Activated T-cell treated with anti-CD3 and anti-CD28 coated beads, Interleukin-2, amount 50 U/mL, for 24 hours (primary cell): ENCODE data around the gene CYTH1.

Experiments
- DNase-seq: peaks from one replicate; pipeline ENCODE4 v3.0.0-alpha.2; 2020
- H3K27ac Mint-ChIP-seq: 2 replicates; pipeline ENCODE4 v1.8.0; 2020; ENCODE audit warnings: mild to moderate bottlenecking, mixed read lengths
- H3K27me3 Mint-ChIP-seq: 2 replicates; pipeline ENCODE4 v1.8.0; 2020; ENCODE audit warnings: mixed read lengths
- H3K36me3 Mint-ChIP-seq: 2 replicates; pipeline ENCODE4 v1.8.0; 2020; ENCODE audit warnings: low read depth, mixed read lengths
- H3K4me1 Mint-ChIP-seq: 2 replicates; pipeline ENCODE4 v1.8.0; 2020; ENCODE audit warnings: low read depth, mixed read lengths
- H3K4me3 Mint-ChIP-seq: 2 replicates; pipeline ENCODE4 v1.8.0; 2020; ENCODE audit warnings: mild to moderate bottlenecking, moderate library complexity, mixed read lengths
- H3K9me3 Mint-ChIP-seq: 2 replicates; pipeline ENCODE4 v1.8.0; 2020; ENCODE audit warnings: mixed read lengths

Gene CYTH1

DNA sequence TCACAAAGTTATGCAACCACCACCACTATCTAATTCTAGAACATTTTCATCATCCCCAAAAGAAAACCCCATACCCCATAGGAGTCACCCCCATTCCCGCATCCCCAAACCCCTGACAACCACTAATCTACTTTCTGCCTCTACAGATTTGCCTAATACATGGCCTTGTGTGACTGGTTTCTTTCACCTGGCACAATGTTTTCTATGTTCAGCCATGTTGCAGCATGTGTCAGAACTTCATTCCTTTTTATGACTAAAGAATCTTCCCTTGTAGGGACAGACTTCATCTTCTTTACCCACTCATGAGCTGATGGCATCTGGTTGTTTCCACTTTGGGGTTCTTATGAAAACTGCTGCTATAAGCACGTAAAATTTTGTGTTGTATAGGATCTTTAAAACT is 34.6 kb downstream of the CYTH1 start:
- Mint-ChIP-seq H3K9me3 (no peaks in the 10 kb centered on the region), H3K4me3 (peak overlapping the region; percentile 76), H3K36me3 (peaks cover 25% of the 10 kb centered on the region), H3K4me1 (peaks cover 97% of the 10 kb centered on the region), H3K27me3 (no peaks in the 10 kb centered on the region), H3K27ac (peak overlapping the region; percentile 100)
- DNase-seq: no peak

DNA sequence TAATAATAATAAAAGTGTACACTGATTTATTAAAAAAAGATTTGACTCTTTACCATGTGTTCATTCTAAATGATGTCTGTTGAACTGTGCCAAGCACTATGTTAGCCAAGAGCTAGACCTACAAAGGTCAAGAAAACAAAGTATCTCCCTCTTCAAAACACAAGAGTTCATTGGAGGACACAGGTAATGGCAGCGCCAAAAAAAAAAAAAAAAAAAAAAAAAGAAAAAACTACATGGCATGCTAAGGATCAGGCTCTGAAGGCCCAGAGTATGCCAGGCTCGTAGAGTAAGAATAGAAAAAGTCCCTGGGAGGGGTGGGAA is 35.2 kb downstream of the CYTH1 start:
- peaks cover 25% of the 10 kb centered on the region for H3K36me3 Mint-ChIP-seq
- H3K4me1 Mint-ChIP-seq: peaks cover 97% of the 10 kb centered on the region
- no peaks in the 10 kb centered on the region for H3K27me3 Mint-ChIP-seq
- H3K9me3 Mint-ChIP-seq: no peaks in the 10 kb centered on the region
- no peak overlapping the region for H3K4me3 Mint-ChIP-seq
- peak overlapping the region; percentile 100 for H3K27ac Mint-ChIP-seq
- DNase-seq: no peak

DNA sequence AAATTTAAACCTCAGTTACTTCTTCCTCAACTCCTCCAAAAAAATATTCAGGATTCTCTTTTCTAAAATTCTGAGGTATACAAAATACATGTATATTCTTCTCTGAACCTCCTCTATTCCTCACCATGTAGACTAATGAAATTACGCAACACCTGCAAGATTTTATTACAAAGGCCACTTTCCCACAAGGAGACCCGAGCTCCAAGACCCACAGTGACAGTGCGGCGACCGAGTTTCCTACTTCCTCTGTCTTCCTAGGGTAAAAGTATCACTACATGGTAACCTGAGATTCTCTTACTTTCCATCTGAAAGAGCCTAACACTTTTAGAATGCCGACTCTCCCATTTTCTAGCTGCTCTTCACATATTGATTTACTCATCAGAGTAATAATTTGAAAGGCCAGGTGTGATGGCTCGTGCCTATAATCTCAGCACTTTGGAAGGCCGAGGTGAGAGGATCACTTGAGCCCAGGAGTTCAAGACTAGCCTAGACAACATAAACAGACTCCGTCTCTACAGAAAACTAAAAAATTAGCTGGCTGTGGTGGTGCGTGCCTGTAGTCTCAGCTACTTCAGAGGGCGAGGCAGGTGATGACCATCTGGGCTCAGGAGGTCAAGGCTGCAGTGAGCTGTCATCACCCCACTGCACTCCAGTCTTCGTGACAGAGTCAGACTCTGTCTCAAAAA is 35.7 kb downstream of the CYTH1 start:
- Mint-ChIP-seq H3K27me3 (no peaks in the 10 kb centered on the region), H3K36me3 (peaks cover 27% of the 10 kb centered on the region), H3K4me3 (peak overlapping the region; percentile 32), H3K27ac (peak overlapping the region; percentile 100), H3K4me1 (peaks cover 97% of the 10 kb centered on the region), H3K9me3 (no peaks in the 10 kb centered on the region)
- DNase-seq: no peak

DNA sequence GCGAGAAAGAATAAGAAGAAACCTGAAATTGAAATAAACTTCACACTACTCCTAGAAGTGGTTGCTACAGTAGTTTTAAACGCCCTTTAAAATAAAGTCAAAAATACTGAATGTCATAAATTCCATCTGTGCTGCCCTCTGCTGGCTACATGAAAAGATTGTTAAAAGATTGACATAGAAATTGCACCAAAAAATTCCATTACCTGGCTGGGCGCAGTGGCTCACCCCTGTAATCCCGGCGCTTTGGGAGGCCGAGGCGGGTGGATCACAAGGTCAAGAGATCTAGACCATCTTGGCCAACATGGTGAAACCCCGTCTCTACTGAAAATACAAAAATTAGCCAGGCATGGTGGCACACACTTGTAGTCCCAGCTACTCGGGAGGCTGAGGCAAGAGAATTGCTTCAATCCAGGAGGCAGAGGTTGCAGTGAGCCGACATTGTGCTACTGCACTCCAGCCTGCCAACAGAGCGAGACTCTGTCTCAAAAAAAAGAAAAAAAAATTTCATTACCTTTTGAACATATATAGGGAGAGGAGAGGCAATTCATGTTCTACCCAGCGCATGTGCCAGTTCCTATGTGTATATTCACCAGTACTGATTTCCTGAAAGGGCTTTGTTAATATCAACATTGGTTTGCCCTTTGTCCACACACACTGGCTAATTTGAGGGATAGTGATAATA is 36.5 kb downstream of the CYTH1 start:
- H3K27ac Mint-ChIP-seq: peak overlapping the region; percentile 100
- no peak for DNase-seq

DNA sequence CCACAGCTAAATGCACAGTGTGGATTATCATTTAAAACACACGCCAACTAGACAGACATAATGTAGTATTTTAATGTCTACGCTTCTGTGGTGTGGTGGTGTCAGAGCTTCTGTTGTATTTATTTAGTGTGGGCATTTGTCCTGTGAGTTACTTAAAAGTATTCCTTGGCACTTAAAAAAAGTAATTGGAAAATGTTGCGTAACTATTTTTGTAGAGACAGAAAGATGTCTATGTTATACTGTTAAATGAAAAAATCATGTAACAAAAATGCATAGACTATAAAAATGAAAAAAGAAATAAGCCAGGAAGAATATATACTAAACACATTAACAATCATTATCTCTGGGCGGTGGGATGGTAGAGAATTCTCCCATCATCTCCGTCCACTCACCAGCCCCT is 39.2 kb downstream of the CYTH1 start:
- Mint-ChIP-seq H3K27me3 (no peaks in the 10 kb centered on the region), H3K4me3 (no peak overlapping the region), H3K9me3 (no peaks in the 10 kb centered on the region), H3K4me1 (peaks cover 96% of the 10 kb centered on the region), H3K36me3 (peaks cover 42% of the 10 kb centered on the region), H3K27ac (peak overlapping the region; percentile 100)
- DNase-seq: no peak

More for the DNA sequence above, 36.5 kb downstream of the CYTH1 start:
- H3K9me3 Mint-ChIP-seq: no peaks in the 10 kb centered on the region
- no peaks in the 10 kb centered on the region for H3K27me3 Mint-ChIP-seq
- peaks cover 93% of the 10 kb centered on the region for H3K4me1 Mint-ChIP-seq
- peak overlapping the region; percentile 3 for H3K4me3 Mint-ChIP-seq
- peaks cover 27% of the 10 kb centered on the region for H3K36me3 Mint-ChIP-seq

DNA sequence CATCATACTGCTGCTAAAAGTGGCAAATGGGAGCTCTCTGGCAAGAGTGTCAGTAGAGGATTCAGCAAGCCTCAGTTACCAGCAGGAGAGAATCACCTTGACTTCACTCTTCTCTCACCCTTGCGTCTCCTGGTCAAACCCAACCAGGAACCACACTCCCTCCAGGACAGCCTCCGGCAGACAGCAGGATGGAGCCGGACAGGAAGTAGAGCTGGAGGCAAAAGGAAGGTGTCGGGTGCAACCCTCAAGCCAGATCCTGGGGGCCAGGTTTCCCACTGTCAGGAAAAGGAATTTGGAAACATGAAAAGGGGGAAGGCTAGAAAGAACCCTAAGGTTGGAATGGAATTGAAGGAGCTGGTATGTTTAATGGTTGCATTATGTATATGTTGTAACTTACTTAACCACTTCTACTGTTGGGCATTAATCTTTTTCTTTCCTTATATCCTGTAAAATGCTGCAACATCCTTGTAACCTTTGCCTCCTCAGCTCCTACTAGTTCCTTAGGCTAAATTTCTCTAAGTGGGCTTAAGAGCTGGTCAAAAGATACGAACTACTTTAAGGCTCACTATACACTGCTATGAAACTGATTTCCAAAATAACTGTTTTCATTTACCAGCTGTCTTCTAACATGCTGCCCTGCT is 40.3 kb downstream of the CYTH1 start:
- H3K9me3 Mint-ChIP-seq: no peaks in the 10 kb centered on the region

DNA sequence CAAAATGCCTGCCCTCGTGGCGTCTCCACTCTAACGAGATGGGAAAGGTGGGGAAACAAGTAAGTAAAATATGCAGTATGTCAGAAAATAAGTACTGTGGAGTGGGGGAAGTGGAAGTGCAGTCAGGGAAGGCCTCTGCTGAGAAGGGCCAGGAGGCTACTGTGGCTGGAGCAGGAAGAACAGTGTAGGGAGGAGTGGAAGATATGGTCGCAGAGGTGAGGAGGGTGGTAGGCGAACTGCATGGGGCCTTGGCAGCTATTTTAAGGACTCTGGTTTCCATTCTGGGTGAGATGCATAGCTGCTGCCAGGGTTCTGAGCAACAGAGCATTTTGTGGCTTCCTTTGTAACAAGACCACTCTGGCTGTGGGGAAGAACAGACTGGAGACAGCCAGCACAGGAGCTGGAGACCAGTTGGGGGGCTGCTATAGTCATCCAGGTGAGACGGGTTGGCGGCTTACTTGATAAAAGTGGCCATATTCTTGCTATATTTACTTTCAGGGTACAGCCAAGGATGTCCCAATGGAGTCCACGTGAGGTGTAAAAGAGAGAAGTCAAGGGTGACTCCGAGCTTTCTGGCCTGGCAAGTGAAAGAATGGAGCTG is 42.6 kb downstream of the CYTH1 start:
- H3K4me3 Mint-ChIP-seq: peak overlapping the region; percentile 13
- DNase-seq: no peak
- H3K36me3 Mint-ChIP-seq: peaks cover 41% of the 10 kb centered on the region
- peaks cover 95% of the 10 kb centered on the region for H3K4me1 Mint-ChIP-seq
- peak overlapping the region; percentile 83 for H3K27ac Mint-ChIP-seq
- H3K9me3 Mint-ChIP-seq: no peaks in the 10 kb centered on the region
- H3K27me3 Mint-ChIP-seq: no peaks in the 10 kb centered on the region

More for the DNA sequence above, 40.3 kb downstream of the CYTH1 start:
- Mint-ChIP-seq H3K27ac (peak overlapping the region; percentile 91), H3K4me3 (peak overlapping the region; percentile 40), H3K36me3 (peaks cover 38% of the 10 kb centered on the region), H3K4me1 (peaks cover 96% of the 10 kb centered on the region), H3K27me3 (no peaks in the 10 kb centered on the region)
- no peak for DNase-seq

DNA sequence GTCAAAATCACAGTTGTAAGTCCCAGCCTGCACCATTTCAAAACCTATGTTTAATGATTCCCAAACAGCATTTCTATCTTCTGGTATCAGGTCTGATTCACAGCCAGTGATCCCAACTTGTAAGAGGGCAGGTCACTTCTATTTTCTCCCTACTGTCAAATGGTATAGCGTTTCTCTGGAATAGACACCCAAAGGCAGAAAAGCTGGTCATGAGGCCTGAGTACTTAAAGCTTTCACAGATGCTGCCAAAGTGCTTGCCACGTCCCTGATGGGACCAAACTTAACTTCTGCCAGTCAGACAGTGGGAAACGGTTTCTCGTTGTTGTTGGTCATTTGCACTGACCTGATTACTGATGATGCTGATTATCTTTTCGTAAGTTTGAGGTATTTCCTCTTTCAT is 43.4 kb downstream of the CYTH1 start:
- Mint-ChIP-seq H3K36me3 (peaks cover 33% of the 10 kb centered on the region), H3K4me1 (peaks cover 93% of the 10 kb centered on the region), H3K4me3 (no peak overlapping the region), H3K27me3 (no peaks in the 10 kb centered on the region), H3K27ac (peak overlapping the region; percentile 83), H3K9me3 (no peaks in the 10 kb centered on the region)
- DNase-seq: no peak

DNA sequence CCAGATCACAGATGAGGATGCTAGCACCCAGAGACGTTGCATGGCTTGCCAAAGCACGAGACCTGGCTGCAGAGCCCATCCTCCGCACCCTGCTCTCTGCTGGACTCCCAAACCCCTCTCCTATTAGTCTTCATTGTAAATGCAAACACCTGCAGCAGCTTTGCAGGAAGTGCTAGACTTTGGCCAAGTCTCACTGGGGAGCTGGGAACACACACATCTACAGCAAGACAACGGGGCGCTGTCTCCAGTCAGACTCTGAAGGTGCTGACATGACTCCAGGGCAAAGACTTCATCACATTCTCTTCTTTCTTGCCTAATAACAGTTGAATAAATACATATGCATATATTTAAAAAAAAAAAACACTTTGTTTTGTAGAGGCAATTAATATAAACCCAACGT is 43.8 kb downstream of the CYTH1 start:
- Mint-ChIP-seq H3K4me1 (peaks cover 93% of the 10 kb centered on the region), H3K27me3 (no peaks in the 10 kb centered on the region), H3K4me3 (no peak overlapping the region)

DNA sequence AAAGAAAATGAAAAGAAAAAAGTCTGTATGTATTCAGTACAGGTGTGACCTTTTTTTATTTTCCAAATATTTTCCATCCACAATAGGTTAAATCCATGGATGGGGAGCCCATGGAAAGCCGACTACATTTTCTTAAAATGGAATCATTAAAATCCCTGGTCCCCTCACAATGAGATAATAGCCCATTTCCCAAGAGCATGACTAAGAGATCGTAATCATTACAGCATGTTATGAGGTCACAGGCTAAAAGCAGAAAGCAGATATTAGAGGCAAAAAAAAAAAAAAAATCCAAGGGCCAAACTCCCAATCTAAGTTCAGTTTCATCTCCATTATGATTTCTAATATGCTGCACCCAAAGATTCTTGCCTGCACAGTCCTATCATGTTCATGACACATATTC is 44.7 kb downstream of the CYTH1 start:
- Mint-ChIP-seq H3K4me3 (peak overlapping the region; percentile 79), H3K27me3 (no peaks in the 10 kb centered on the region), H3K27ac (peak overlapping the region; percentile 94), H3K9me3 (no peaks in the 10 kb centered on the region), H3K36me3 (peaks cover 32% of the 10 kb centered on the region), H3K4me1 (peaks cover 92% of the 10 kb centered on the region)
- no peak for DNase-seq

More for the DNA sequence above, 43.8 kb downstream of the CYTH1 start:
- peak overlapping the region; percentile 94 for H3K27ac Mint-ChIP-seq
- DNase-seq: no peak
- H3K36me3 Mint-ChIP-seq: peaks cover 32% of the 10 kb centered on the region
- H3K9me3 Mint-ChIP-seq: no peaks in the 10 kb centered on the region

DNA sequence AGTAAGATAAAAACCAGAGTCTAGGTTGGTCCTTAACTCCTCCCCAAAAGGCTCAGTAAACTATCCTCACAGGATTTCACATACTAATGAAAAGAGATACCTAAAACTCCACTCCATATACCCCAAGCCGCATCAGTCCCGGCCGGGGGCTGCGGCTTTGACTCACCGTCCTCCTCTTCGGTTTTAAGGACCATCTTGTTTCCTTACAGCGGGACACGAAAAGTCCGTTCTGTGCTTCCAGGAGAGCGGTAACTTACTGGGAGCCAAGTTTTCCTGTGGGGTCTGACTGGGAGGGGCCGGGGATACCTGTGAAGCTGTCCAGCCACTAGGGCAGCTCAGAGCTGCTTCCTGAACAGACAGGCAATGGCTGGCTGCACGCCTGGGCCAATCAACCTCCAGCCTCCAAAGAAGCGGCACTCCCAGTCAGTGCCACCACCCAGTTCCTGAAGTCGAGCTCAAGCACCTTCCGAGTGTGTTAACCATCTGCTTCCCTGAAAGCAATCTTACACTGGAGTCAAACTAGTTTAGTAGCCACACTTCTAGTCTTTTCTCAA is 45.5 kb downstream of the CYTH1 start:
- H3K9me3 Mint-ChIP-seq: no peaks in the 10 kb centered on the region
- peak overlapping the region; percentile 79 for H3K4me3 Mint-ChIP-seq
- peak; percentile 68 for DNase-seq
- H3K4me1 Mint-ChIP-seq: peaks cover 92% of the 10 kb centered on the region
- H3K27ac Mint-ChIP-seq: peak overlapping the region; percentile 94
- peaks cover 31% of the 10 kb centered on the region for H3K36me3 Mint-ChIP-seq
- no peaks in the 10 kb centered on the region for H3K27me3 Mint-ChIP-seq

DNA sequence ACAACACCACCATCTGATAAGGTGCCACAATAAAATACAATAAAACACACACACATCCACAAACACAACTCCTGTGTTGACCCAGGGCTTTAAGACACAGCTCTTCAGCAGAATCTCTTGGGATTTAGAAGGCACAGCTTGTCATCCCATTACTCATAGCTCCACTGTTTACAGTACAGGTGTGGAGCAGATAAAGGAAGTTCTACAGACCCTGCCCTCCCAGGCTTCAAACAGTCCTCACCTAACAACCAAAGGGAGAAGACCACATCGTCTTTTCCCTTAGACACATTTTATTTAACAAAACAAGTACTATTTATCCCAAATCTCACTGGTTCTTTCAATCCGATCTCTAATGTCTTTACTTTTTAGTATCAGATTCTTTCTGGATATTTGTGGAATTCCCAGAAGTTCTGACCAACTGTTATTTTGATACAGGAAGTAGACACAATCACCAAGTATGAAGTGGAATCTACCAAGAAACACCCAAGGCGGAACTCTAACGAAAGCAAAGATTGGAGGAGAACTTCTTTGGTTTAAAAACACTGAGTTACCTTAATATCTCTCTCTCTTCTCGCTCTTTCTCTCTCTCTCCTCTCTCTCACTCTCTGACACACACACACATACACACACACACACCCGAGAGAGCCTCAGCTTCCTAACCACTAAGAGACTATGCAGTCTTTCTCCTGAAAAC is 46.1 kb downstream of the CYTH1 start:
- peak overlapping the region; percentile 94 for H3K27ac Mint-ChIP-seq
- H3K4me3 Mint-ChIP-seq: peak overlapping the region; percentile 79
- DNase-seq: no peak
- no peaks in the 10 kb centered on the region for H3K27me3 Mint-ChIP-seq
- H3K4me1 Mint-ChIP-seq: peaks cover 93% of the 10 kb centered on the region
- no peaks in the 10 kb centered on the region for H3K9me3 Mint-ChIP-seq
- peaks cover 28% of the 10 kb centered on the region for H3K36me3 Mint-ChIP-seq

DNA sequence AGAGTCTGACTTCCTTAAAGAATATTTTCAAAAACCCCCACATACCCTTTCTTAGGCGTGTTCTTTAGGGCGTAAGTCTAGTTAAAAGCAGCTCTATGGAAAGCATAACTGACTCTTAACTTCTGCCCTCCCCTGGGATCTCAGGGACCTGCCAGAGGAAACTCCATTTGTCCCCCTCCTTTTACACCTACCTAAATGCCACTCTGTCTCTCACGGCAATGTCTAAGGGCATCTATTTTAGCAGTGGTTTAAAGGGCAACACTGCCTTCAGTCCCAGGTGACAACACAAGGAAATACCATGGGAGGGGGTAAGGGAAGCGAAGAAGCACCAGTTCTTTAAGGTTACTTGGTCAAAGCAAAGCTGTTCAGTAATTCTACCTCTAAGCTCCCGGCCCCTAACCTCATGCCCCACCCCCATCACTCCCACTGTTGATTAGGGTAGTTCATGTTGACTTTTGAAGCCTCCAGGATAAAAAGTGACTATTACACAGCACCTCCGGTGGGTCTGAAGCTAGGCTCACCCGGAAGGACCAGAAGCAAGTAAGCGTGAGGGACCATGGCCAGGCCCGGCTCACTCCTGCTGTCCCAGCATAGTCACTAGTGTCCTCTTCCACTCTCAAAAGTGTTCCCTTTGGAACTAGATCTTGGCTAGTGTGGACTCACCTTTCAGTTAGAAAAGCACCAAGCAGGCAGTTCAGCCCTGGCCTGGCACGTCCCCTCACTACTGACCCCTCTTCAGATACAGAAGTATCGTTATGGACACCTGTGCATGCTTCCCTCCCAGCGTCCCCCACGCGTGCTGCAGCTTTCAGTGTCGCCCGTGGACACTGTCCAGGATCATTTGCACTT is 47.1 kb downstream of the CYTH1 start:
- no peaks in the 10 kb centered on the region for H3K9me3 Mint-ChIP-seq
- peaks cover 90% of the 10 kb centered on the region for H3K4me1 Mint-ChIP-seq
- peaks cover 24% of the 10 kb centered on the region for H3K36me3 Mint-ChIP-seq
- H3K4me3 Mint-ChIP-seq: peak overlapping the region; percentile 79
- H3K27me3 Mint-ChIP-seq: no peaks in the 10 kb centered on the region
- peak overlapping the region; percentile 94 for H3K27ac Mint-ChIP-seq
- no peak for DNase-seq
